GM23338 (cell line): ENCODE measurements around the gene POC1B. TPM values are rescaled to one million over a fixed set of nuclear protein-coding genes. Genes with fewer than 3 reads are reported as not detected.
A peak's percentile ranks its signal among the peaks of the same experiment; 100 is the strongest.

Source experiments
- ATAC-seq: fragments of 200-7000 bp; cut with Tn5 transposase; 3 replicates; pipeline ENCODE4 v1.9.1; 2020
- DNase-seq: peaks from one replicate; pipeline ENCODE4 v3.0.0-alpha.2; 2015; ENCODE audit warnings: low spot score
- H2AFZ ChIP-seq: fragments of 200-600 bp; sonication (generic); 2 replicates; pipeline ENCODE4 v1.8.0; 2016; ENCODE audit warnings: antibody characterized with exemption, mild to moderate bottlenecking, moderate library complexity
- H3F3A ChIP-seq: fragments of 200-600 bp; sonication (generic); replicated peaks from 2 replicates; pipeline ENCODE4 v1.8.0; 2017; ENCODE audit warnings: antibody characterized with exemption, mixed run types, low read depth
- H3K27ac ChIP-seq: fragments of 200-600 bp; sonication (generic); 2 replicates; pipeline ENCODE4 v1.6.1; 2016; ENCODE audit warnings: low read depth
- H3K27me3 ChIP-seq: fragments of 200-600 bp; sonication (generic); 2 replicates; pipeline ENCODE4 v1.8.0; 2016; ENCODE audit warnings: mild to moderate bottlenecking, mixed run types, moderate library complexity; ENCODE audit not compliant: insufficient read depth
- H3K36me3 ChIP-seq: fragments of 200-600 bp; sonication (generic); 2 replicates; pipeline ENCODE4 v1.8.0; 2016; ENCODE audit warnings: mild to moderate bottlenecking; ENCODE audit not compliant: insufficient read depth
- H3K4me1 ChIP-seq: fragments of 200-600 bp; sonication (generic); 2 replicates; pipeline ENCODE4 v1.8.0; 2016; ENCODE audit warnings: mild to moderate bottlenecking, moderate library complexity; ENCODE audit not compliant: insufficient read depth
- H3K4me2 ChIP-seq: fragments of 200-600 bp; sonication (generic); 2 replicates; pipeline ENCODE4 v1.7.1; 2017; ENCODE audit warnings: mixed run types
- H3K4me3 ChIP-seq: fragments of 200-600 bp; sonication (generic); 2 replicates; pipeline ENCODE4 v1.6.1; 2016; ENCODE audit warnings: mixed run types
- H3K79me2 ChIP-seq: fragments of 200-600 bp; sonication (generic); replicated peaks from 2 replicates; pipeline ENCODE4 v1.8.0; 2017; ENCODE audit warnings: mild to moderate bottlenecking; ENCODE audit not compliant: insufficient read depth
- H3K9me2 ChIP-seq: fragments of 200-600 bp; sonication (generic); 2 replicates; pipeline ENCODE4 v1.8.0; 2017; ENCODE audit not compliant: insufficient read depth
- H4K20me1 ChIP-seq: fragments of 200-600 bp; sonication (generic); replicated peaks from 2 replicates; pipeline ENCODE4 v1.8.0; 2017; ENCODE audit warnings: mild to moderate bottlenecking; ENCODE audit not compliant: insufficient read depth
- H3K27ac Mint-ChIP-seq: 2 replicates; pipeline ENCODE4 v1.8.0; 2020; ENCODE audit warnings: inconsistent platforms, mild to moderate bottlenecking, moderate library complexity, mixed read lengths
- H3K27me3 Mint-ChIP-seq: 3 replicates; pipeline ENCODE4 v1.8.0; 2022; ENCODE audit warnings: low read depth, mild to moderate bottlenecking, moderate library complexity, mixed read lengths, inconsistent platforms; ENCODE audit not compliant: insufficient read depth, poor library complexity
- H3K36me3 Mint-ChIP-seq: 3 replicates; pipeline ENCODE4 v1.8.0; 2021; ENCODE audit warnings: low read depth, mild to moderate bottlenecking, inconsistent platforms, moderate library complexity, mixed read lengths
- H3K4me1 Mint-ChIP-seq: 3 replicates; pipeline ENCODE4 v1.8.0; 2020; ENCODE audit warnings: mild to moderate bottlenecking, inconsistent platforms, mixed read lengths
- H3K4me3 Mint-ChIP-seq: 3 replicates; pipeline ENCODE4 v1.8.0; 2021; ENCODE audit warnings: moderate library complexity, mild to moderate bottlenecking, inconsistent platforms, mixed read lengths
- H3K9me3 Mint-ChIP-seq: 3 replicates; pipeline ENCODE4 v1.8.0; 2020; ENCODE audit warnings: moderate library complexity, mild to moderate bottlenecking, inconsistent platforms, mixed read lengths
- EZH2 ChIP-seq: fragments of 200-600 bp; sonication (generic); IDR thresholded peaks from one replicate; pipeline ENCODE4 v1.8.0; 2017; ENCODE audit warnings: antibody characterized with exemption, mild to moderate bottlenecking, low read depth; ENCODE audit not compliant: unreplicated experiment
- JUNB ChIP-seq: IDR thresholded peaks from one replicate; pipeline ENCODE4 v1.6.1; 2016; ENCODE audit warnings: antibody characterized with exemption; ENCODE audit not compliant: unreplicated experiment
- NANOG ChIP-seq: IDR thresholded peaks from 2 replicates; pipeline ENCODE4 v1.6.1; 2016; ENCODE audit warnings: antibody characterized with exemption, borderline replicate concordance
- ZNF114 ChIP-seq: fragments of 250-450 bp; sonication (Bioruptor Pico); IDR thresholded peaks from 2 replicates; pipeline ENCODE4 v1.5.0; 2020; ENCODE audit warnings: mild to moderate bottlenecking, moderate library complexity
- ZNF331 ChIP-seq: fragments of 250-450 bp; sonication (Bioruptor Pico); IDR thresholded peaks from 2 replicates; pipeline ENCODE4 v1.5.0; 2020; ENCODE audit warnings: low read depth, mild to moderate bottlenecking, moderate library complexity
- polyA plus RNA-seq: library from polyadenylated mRNA; unstranded; fragments of >200 nt; fragmentation: Nextera tagmentation; extraction: Ambion mirVana; gene quantifications from 2 replicates; pipeline ENCODE4 v1.2.1, GENCODE V29; 2016
- total RNA-seq: library from RNA; depleted of rRNA; stranded (reverse); fragments of >200 nt; shearing (Covaris generic); gene quantifications from 2 replicates; pipeline ENCODE4 v1.2.3, GENCODE V29; 2014
- TF ChIP-seq, protein P1 (sequence below), 2 experiments: fragments of 200-600 bp in 1 of 2; sonication (generic) in 1 of 2; conservative IDR thresholded peaks; 2 replicates each; pipeline versions ENCODE4 v1.5.1 to v1.6.1; 2016 to 2017; ENCODE audit warnings: antibody characterized with exemption in 2 of 2, low read depth in 2 of 2, mild to moderate bottlenecking in 2 of 2, moderate library complexity in 1 of 2
- TF ChIP-seq, protein P2 (sequence below): IDR thresholded peaks from one replicate; pipeline ENCODE4 v1.6.1; 2018; ENCODE audit warnings: antibody characterized with exemption; ENCODE audit not compliant: unreplicated experiment
- TF ChIP-seq, protein P3 (sequence below): fragments of 250-450 bp; sonication (Bioruptor Pico); IDR thresholded peaks from 2 replicates; pipeline ENCODE4 v1.5.0; 2020; ENCODE audit warnings: mild to moderate bottlenecking, moderate library complexity

The POC1B gene
- total and polyA plus RNA-seq, 2 experiments from 2014 or later, result 11.8 to 17.5 TPM

DNA sequence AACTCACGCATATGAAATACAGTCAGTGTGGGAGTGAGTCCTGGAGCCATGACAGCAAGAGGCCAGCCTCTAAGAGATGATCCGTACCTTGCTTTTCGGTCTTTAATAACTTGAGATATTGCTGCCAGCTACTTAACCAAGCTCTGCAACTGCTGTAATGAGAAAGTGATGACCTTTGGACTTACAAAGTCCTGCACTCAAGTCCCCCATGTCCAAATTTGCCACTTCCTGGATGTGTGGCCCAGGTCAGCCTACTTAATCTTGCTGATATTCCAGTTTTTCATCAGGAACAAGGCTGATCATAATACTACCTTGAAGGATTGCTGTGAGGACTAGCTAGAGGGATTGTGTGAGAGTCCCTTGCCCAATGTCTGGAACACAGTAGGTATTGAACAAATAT, 139.7 kb downstream of the POC1B start:
- Histone ChIP-seq H3K4me3 (no peak overlapping the region), H3K4me1 (peaks cover 35% of the 10 kb centered on the region), H2AFZ (peak overlapping the region; percentile 69; the same call in 1 of the 2 replicates), H3F3A (no peaks in the 10 kb centered on the region), H3K27ac (no peak overlapping the region), H3K36me3 (no peaks in the 10 kb centered on the region), H3K27me3 (no peaks in the 10 kb centered on the region; the same call in 1 of the 2 replicates), H3K9me2 (no peaks in the 10 kb centered on the region), H4K20me1 (no peaks in the 10 kb centered on the region), H3K4me2 (peak overlapping the region; percentile 23; the same call in 1 of the 2 replicates), H3K79me2 (no peaks in the 10 kb centered on the region)
- Mint-ChIP-seq H3K27me3 (no peaks in the 10 kb centered on the region), H3K36me3 (no peaks in the 10 kb centered on the region), H3K4me3 (no peak overlapping the region), H3K4me1 (peaks cover 35% of the 10 kb centered on the region), H3K27ac (no peak overlapping the region), H3K9me3 (no peaks in the 10 kb centered on the region)
- ATAC-seq, result no peak
- no peak for DNase-seq
- no peak for TF ChIP-seq ZNF114 (CRISPR knock-in tag)
- no peak for TF ChIP-seq NANOG
- TF ChIP-seq ZNF331 (CRISPR knock-in tag), result no peak
- no peak for TF ChIP-seq JUNB
- TF ChIP-seq, protein P1, sequence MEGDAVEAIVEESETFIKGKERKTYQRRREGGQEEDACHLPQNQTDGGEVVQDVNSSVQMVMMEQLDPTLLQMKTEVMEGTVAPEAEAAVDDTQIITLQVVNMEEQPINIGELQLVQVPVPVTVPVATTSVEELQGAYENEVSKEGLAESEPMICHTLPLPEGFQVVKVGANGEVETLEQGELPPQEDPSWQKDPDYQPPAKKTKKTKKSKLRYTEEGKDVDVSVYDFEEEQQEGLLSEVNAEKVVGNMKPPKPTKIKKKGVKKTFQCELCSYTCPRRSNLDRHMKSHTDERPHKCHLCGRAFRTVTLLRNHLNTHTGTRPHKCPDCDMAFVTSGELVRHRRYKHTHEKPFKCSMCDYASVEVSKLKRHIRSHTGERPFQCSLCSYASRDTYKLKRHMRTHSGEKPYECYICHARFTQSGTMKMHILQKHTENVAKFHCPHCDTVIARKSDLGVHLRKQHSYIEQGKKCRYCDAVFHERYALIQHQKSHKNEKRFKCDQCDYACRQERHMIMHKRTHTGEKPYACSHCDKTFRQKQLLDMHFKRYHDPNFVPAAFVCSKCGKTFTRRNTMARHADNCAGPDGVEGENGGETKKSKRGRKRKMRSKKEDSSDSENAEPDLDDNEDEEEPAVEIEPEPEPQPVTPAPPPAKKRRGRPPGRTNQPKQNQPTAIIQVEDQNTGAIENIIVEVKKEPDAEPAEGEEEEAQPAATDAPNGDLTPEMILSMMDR (conservative IDR thresholded peaks at IDR 0.05; ENCODE audit: low read depth in 2 of 2), result no peak
- TF ChIP-seq, protein P2, sequence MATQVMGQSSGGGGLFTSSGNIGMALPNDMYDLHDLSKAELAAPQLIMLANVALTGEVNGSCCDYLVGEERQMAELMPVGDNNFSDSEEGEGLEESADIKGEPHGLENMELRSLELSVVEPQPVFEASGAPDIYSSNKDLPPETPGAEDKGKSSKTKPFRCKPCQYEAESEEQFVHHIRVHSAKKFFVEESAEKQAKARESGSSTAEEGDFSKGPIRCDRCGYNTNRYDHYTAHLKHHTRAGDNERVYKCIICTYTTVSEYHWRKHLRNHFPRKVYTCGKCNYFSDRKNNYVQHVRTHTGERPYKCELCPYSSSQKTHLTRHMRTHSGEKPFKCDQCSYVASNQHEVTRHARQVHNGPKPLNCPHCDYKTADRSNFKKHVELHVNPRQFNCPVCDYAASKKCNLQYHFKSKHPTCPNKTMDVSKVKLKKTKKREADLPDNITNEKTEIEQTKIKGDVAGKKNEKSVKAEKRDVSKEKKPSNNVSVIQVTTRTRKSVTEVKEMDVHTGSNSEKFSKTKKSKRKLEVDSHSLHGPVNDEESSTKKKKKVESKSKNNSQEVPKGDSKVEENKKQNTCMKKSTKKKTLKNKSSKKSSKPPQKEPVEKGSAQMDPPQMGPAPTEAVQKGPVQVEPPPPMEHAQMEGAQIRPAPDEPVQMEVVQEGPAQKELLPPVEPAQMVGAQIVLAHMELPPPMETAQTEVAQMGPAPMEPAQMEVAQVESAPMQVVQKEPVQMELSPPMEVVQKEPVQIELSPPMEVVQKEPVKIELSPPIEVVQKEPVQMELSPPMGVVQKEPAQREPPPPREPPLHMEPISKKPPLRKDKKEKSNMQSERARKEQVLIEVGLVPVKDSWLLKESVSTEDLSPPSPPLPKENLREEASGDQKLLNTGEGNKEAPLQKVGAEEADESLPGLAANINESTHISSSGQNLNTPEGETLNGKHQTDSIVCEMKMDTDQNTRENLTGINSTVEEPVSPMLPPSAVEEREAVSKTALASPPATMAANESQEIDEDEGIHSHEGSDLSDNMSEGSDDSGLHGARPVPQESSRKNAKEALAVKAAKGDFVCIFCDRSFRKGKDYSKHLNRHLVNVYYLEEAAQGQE, result no peak
- no peak for TF ChIP-seq EZH2

DNA sequence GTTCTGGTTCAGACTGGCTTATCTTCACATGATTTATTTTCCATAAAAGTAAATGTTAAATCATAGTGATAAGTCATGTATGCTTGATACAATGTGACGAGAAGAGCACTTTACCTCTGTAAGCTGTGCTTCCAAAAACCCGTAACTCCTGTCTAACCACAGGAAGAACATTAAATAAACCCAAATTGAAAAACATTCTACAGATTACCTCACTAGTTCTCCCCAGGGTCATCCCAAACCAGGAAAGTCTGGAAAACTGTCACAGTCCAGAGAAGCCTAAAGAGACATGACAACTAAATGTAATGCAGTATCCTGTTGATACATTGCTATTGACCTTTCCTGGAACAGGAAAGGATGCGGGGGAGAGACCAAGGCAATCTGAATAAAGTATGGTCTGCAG, 141.0 kb downstream of the POC1B start:
- H3K4me3 ChIP-seq, result no peak overlapping the region
- no peaks in the 10 kb centered on the region; the same call in 1 of the 2 replicates for H3K27me3 ChIP-seq
- peak overlapping the region; percentile 2; the same call in 1 of the 2 replicates for H3K4me2 ChIP-seq
- H3K4me3 Mint-ChIP-seq, result no peak overlapping the region
- H2AFZ ChIP-seq, result no peak overlapping the region
- H3K79me2 ChIP-seq, result no peaks in the 10 kb centered on the region
- H3K9me2 ChIP-seq, result no peaks in the 10 kb centered on the region
- H3K36me3 ChIP-seq, result no peaks in the 10 kb centered on the region
- H3K9me3 Mint-ChIP-seq, result no peaks in the 10 kb centered on the region
- no peaks in the 10 kb centered on the region for H4K20me1 ChIP-seq
- no peak for DNase-seq
- no peaks in the 10 kb centered on the region for H3K36me3 Mint-ChIP-seq
- H3K4me1 ChIP-seq, result peaks cover 35% of the 10 kb centered on the region
- no peak for ATAC-seq
- peak overlapping the region; percentile 88; the same call in 1 of the 2 replicates for H3K27ac Mint-ChIP-seq
- H3K27ac ChIP-seq, result peak overlapping the region; percentile 18; the same call in 1 of the 2 replicates
- no peaks in the 10 kb centered on the region for H3K27me3 Mint-ChIP-seq
- peaks cover 36% of the 10 kb centered on the region for H3K4me1 Mint-ChIP-seq
- no peaks in the 10 kb centered on the region for H3F3A ChIP-seq
- TF ChIP-seq JUNB (no peak), ZNF331 (CRISPR knock-in tag) (no peak), ZNF114 (CRISPR knock-in tag) (no peak)
- TF ChIP-seq, protein P3, sequence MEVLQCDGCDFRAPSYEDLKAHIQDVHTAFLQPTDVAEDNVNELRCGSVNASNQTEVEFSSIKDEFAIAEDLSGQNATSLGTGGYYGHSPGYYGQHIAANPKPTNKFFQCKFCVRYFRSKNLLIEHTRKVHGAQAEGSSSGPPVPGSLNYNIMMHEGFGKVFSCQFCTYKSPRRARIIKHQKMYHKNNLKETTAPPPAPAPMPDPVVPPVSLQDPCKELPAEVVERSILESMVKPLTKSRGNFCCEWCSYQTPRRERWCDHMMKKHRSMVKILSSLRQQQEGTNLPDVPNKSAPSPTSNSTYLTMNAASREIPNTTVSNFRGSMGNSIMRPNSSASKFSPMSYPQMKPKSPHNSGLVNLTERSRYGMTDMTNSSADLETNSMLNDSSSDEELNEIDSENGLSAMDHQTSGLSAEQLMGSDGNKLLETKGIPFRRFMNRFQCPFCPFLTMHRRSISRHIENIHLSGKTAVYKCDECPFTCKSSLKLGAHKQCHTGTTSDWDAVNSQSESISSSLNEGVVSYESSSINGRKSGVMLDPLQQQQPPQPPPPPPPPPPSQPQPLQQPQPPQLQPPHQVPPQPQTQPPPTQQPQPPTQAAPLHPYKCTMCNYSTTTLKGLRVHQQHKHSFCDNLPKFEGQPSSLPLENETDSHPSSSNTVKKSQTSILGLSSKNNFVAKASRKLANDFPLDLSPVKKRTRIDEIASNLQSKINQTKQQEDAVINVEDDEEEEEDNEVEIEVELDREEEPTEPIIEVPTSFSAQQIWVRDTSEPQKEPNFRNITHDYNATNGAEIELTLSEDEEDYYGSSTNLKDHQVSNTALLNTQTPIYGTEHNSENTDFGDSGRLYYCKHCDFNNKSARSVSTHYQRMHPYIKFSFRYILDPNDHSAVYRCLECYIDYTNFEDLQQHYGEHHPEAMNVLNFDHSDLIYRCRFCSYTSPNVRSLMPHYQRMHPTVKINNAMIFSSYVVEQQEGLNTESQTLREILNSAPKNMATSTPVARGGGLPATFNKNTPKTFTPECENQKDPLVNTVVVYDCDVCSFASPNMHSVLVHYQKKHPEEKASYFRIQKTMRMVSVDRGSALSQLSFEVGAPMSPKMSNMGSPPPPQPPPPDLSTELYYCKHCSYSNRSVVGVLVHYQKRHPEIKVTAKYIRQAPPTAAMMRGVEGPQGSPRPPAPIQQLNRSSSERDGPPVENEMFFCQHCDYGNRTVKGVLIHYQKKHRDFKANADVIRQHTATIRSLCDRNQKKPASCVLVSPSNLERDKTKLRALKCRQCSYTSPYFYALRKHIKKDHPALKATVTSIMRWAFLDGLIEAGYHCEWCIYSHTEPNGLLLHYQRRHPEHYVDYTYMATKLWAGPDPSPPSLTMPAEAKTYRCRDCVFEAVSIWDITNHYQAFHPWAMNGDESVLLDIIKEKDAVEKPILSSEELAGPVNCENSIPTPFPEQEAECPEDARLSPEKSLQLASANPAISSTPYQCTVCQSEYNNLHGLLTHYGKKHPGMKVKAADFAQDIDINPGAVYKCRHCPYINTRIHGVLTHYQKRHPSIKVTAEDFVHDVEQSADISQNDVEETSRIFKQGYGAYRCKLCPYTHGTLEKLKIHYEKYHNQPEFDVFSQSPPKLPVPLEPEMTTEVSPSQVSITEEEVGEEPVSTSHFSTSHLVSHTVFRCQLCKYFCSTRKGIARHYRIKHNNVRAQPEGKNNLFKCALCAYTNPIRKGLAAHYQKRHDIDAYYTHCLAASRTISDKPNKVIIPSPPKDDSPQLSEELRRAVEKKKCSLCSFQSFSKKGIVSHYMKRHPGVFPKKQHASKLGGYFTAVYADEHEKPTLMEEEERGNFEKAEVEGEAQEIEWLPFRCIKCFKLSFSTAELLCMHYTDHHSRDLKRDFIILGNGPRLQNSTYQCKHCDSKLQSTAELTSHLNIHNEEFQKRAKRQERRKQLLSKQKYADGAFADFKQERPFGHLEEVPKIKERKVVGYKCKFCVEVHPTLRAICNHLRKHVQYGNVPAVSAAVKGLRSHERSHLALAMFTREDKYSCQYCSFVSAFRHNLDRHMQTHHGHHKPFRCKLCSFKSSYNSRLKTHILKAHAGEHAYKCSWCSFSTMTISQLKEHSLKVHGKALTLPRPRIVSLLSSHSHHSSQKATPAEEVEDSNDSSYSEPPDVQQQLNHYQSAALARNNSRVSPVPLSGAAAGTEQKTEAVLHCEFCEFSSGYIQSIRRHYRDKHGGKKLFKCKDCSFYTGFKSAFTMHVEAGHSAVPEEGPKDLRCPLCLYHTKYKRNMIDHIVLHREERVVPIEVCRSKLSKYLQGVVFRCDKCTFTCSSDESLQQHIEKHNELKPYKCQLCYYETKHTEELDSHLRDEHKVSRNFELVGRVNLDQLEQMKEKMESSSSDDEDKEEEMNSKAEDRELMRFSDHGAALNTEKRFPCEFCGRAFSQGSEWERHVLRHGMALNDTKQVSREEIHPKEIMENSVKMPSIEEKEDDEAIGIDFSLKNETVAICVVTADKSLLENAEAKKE, result no peak
